Mammary epithelial cell (primary cell): Measurements from ENCODE around the gene PRPF19.

ENCODE experiments used
- EZH2 ChIP-seq: IDR thresholded peaks from 2 replicates; pipeline ENCODE4 v1.6.1; 2012; ENCODE audit warnings: low read length, inconsistent platforms, borderline replicate concordance
- TF ChIP-seq, protein P1 (sequence below), 2 donors: IDR thresholded peaks in 1 of 2; conservative IDR thresholded peaks in 1 of 2; 2 replicates each; pipeline ENCODE4 v1.5.1; 2011 to 2012; ENCODE audit warnings: inconsistent platforms in 2 of 2, low read length in 2 of 2, mild to moderate bottlenecking in 2 of 2, control low read depth in 1 of 2, low read depth in 1 of 2; ENCODE audit not compliant: insufficient read depth in 1 of 2; ENCODE audit errors: extremely low read depth in 1 of 2

DNA sequence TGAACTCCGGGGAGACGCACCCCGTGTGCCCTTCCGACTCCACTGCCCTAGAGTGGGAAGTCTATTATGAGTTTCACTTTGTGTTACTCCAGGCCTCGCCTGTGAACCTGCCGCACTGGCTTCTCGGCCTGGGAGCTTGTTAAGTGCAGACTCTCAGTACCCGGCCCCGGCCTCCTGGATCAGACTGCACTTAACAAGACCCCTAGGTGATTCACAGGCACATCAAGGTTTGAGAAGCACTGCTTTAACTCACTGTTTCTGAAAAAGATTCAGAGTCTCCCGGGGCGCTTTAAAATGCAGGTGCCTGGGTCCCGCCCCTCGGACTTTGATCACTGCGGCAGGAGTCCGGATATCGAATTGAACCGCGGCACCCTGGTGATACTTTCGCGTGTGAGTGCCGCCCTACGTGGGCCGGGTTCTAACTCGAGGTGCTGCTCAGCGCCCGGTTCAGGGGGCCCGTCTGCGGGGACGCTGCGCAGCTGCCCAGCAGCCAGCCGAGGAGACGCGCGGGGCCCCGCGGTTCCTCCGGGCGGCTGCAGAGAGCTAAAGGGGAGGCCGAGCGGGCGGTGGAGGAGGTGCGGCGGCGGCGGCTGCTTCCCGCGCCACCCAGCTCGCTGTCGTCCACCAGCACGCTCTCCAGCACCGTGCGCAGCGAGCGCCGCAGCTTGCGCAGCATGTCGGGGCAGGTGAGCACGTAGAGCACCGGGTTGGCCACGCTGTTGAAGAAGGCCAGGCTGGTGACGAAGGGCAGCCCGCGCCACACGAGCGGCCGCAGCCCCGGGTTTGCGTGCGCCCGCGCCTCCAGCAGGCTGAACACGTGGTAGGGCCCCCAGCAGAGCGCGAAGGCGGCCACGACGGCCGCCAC lies 54.0 kb downstream of the PRPF19 start:
- TF ChIP-seq, protein P1, sequence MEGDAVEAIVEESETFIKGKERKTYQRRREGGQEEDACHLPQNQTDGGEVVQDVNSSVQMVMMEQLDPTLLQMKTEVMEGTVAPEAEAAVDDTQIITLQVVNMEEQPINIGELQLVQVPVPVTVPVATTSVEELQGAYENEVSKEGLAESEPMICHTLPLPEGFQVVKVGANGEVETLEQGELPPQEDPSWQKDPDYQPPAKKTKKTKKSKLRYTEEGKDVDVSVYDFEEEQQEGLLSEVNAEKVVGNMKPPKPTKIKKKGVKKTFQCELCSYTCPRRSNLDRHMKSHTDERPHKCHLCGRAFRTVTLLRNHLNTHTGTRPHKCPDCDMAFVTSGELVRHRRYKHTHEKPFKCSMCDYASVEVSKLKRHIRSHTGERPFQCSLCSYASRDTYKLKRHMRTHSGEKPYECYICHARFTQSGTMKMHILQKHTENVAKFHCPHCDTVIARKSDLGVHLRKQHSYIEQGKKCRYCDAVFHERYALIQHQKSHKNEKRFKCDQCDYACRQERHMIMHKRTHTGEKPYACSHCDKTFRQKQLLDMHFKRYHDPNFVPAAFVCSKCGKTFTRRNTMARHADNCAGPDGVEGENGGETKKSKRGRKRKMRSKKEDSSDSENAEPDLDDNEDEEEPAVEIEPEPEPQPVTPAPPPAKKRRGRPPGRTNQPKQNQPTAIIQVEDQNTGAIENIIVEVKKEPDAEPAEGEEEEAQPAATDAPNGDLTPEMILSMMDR (conservative IDR thresholded peaks at IDR 0.05 in 1 of 2, IDR thresholded peaks at IDR 0.05 in 1 of 2; ENCODE audit: extremely low read depth in 1 of 2, insufficient read depth in 1 of 2, low read depth in 1 of 2, low read length in 2 of 2) = no peak
- TF ChIP-seq EZH2 = no peak
